Measurements from ENCODE around the gene PNO1. TPM values are rescaled to one million over a fixed set of nuclear protein-coding genes. Genes with fewer than 3 reads are reported as not detected.

PNO1 gene
- total RNA-seq, 3 donors from 2014 or later (not counting 1 experiment from before 2014, with no cell fraction given): 19.4 to 25.1 (median 25.0) TPM

DNA sequence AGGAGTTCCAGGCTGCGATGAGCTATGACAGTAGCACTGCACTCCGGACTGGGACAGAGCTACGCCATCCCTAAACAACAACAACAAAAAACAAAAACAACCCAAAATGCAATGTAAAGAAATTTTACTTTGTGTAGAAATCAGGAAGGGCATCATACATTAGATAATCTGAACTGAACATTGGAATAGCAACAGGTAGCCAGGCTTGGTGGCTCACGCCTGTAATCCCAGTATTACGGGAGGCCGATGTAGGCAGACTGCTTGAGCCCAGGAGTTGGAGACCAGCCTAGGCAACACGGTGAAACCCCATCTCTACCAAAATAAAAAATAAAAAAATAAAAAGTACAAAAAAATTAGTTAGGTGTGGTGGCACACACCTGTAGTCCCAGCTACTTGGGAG lies 2.1 kb upstream of the PNO1 start:
- no peak for ATAC-seq
- Mint-ChIP-seq H3K27ac (no peak overlapping the region), H3K4me3 (peak overlapping the region; percentile 55), H3K9me3 (no peaks in the 10 kb centered on the region), H3K4me1 (peaks cover 34 to 37% of the 10 kb centered on the region in 2 donors), H3K27me3 (ENCODE audit: low read depth in 2 of 2) (no peaks in the 10 kb centered on the region), H3K36me3 (no peaks in the 10 kb centered on the region)
- no peaks in the 10 kb centered on the region for H3K27me3 ChIP-seq (ENCODE audit: control insufficient read depth, insufficient read depth, low read length)
- intact Hi-C loops (cut with micrococcal nuclease): no loop called here
- no peak for DNase-seq
- WGBS (ENCODE audit: insufficient coverage): 96% methylated on average over 3 of the region's 7 CpGs
- no peak overlapping the region for H3K4me3 ChIP-seq (ENCODE audit: low read length)
- no peak overlapping the region for H3K27ac ChIP-seq (ENCODE audit: low read length)
- no peaks in the 10 kb centered on the region for H3K9me3 ChIP-seq (ENCODE audit: control insufficient read depth, insufficient read depth, low read length)
- peaks cover 8% of the 10 kb centered on the region for H3K4me1 ChIP-seq (ENCODE audit: control insufficient read depth, insufficient read depth, low read length)
- H3K36me3 ChIP-seq (ENCODE audit: control insufficient read depth, insufficient read depth, low read length): peaks cover 5% of the 10 kb centered on the region
- TF ChIP-seq, protein P1, sequence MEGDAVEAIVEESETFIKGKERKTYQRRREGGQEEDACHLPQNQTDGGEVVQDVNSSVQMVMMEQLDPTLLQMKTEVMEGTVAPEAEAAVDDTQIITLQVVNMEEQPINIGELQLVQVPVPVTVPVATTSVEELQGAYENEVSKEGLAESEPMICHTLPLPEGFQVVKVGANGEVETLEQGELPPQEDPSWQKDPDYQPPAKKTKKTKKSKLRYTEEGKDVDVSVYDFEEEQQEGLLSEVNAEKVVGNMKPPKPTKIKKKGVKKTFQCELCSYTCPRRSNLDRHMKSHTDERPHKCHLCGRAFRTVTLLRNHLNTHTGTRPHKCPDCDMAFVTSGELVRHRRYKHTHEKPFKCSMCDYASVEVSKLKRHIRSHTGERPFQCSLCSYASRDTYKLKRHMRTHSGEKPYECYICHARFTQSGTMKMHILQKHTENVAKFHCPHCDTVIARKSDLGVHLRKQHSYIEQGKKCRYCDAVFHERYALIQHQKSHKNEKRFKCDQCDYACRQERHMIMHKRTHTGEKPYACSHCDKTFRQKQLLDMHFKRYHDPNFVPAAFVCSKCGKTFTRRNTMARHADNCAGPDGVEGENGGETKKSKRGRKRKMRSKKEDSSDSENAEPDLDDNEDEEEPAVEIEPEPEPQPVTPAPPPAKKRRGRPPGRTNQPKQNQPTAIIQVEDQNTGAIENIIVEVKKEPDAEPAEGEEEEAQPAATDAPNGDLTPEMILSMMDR (IDR thresholded peaks at IDR 0.05): no peak

DNA sequence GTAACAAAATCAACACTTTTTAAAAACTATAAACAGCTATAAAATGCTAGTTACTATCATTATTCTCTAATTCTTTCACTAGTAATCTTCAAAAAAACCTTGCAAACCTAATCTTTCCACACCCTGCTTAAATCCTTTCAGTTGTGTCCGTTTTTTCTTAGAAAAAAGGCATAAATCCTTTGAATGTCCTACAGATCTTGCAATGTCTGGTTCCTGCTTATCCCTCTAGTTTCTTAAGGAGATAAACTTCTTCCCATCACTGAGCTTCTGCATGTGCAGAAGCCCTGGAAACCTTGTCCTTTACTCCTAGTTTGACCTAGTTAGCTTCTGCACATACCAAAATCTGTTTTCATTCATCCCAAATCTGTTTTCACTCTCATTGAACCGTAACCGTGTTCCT lies 1.3 kb upstream of the PNO1 start:
- WGBS (ENCODE audit: insufficient coverage): 16% methylated on average over 1 of the region's 3 CpGs
- Histone ChIP-seq H3K9me3 (ENCODE audit: control insufficient read depth, insufficient read depth, low read length) (no peaks in the 10 kb centered on the region), H3K4me1 (ENCODE audit: control insufficient read depth, insufficient read depth, low read length) (peaks cover 8% of the 10 kb centered on the region), H3K4me3 (ENCODE audit: low read length) (peak overlapping the region; percentile 96), H3K27me3 (ENCODE audit: control insufficient read depth, insufficient read depth, low read length) (no peaks in the 10 kb centered on the region), H3K36me3 (ENCODE audit: control insufficient read depth, insufficient read depth, low read length) (peaks cover 13% of the 10 kb centered on the region), H3K27ac (ENCODE audit: low read length) (no peak overlapping the region)
- H3K36me3 Mint-ChIP-seq: peaks cover 7% of the 10 kb centered on the region
- DNase-seq (no peak), ATAC-seq (no peak)
- TF ChIP-seq, protein P1 (IDR thresholded peaks at IDR 0.05): no peak
- no peaks in the 10 kb centered on the region for H3K27me3 Mint-ChIP-seq (ENCODE audit: low read depth in 2 of 2)
- peak overlapping the region; percentile 100 for H3K4me3 Mint-ChIP-seq
- intact Hi-C loops (cut with micrococcal nuclease): no loop called here
- no peaks in the 10 kb centered on the region for H3K9me3 Mint-ChIP-seq
- peak overlapping the region; percentile 96 to 100 for H3K27ac Mint-ChIP-seq
- peaks cover 35 to 37% of the 10 kb centered on the region in 2 donors for H3K4me1 Mint-ChIP-seq

DNA sequence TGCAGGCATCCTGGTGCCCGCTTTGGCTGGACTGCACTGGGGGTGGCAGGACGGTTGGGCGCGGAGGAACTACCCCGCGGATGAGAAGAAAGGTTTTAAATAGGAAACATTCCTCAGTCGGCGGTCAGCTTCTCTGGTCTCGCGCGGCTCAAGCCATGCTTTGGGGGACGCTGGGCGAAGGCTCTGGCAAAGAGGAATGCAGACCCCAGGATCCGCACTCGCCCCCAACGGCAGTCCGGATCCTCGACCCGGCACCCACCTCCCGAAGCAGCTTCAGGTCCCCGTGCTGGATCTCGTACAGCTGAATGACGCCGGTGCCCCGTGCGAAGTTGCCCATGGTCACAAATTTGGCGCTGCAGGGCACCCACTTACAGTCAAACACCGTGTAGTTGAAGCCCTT lies 686 bp upstream of the PNO1 start:
- Histone ChIP-seq H3K4me3 (ENCODE audit: low read length) (peak overlapping the region; percentile 96), H3K9me3 (ENCODE audit: control insufficient read depth, insufficient read depth, low read length) (no peaks in the 10 kb centered on the region), H3K27ac (ENCODE audit: low read length) (peak overlapping the region; percentile 97), H3K36me3 (ENCODE audit: control insufficient read depth, insufficient read depth, low read length) (peaks cover 16% of the 10 kb centered on the region), H3K4me1 (ENCODE audit: control insufficient read depth, insufficient read depth, low read length) (peaks cover 8% of the 10 kb centered on the region), H3K27me3 (ENCODE audit: control insufficient read depth, insufficient read depth, low read length) (no peaks in the 10 kb centered on the region)
- Mint-ChIP-seq H3K4me3 (peak overlapping the region; percentile 100), H3K4me1 (peaks cover 33 to 34% of the 10 kb centered on the region in 2 donors), H3K9me3 (no peaks in the 10 kb centered on the region), H3K27me3 (ENCODE audit: low read depth in 2 of 2) (no peaks in the 10 kb centered on the region), H3K27ac (peak overlapping the region; percentile 96 to 100), H3K36me3 (peaks cover 9% of the 10 kb centered on the region)
- DNase-seq (no peak), ATAC-seq (peak; percentile 35 to 52 (median 42))
- intact Hi-C loops (cut with micrococcal nuclease): loop anchor here (1.0 kb wide), 2 partner anchors 95 to 310 kb away; partner anchors contain the start of genes APLF, FBXO48 and PPP3R1
- under 1% methylated on average over 28 of the region's 28 CpGs for WGBS (ENCODE audit: insufficient coverage)
- TF ChIP-seq, protein P1 (IDR thresholded peaks at IDR 0.05): no peak

DNA sequence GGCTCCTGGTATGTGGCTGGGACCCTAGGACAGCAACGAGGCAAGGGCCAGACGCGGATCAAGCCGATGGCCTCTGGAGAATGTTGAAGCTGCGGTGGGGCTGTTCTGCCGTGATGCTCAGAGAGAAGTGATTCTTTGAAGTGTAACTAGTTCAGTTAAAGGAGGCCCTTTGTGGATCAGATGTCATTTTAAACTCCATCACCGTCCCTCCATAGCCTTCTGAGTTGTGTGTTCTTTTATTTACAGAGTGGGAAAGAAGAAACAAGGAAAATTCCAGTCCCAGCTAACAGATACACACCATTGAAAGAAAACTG lies 403 bp downstream of the PNO1 start:
- Mint-ChIP-seq H3K4me1 (peaks cover 33 to 34% of the 10 kb centered on the region in 2 donors), H3K27me3 (ENCODE audit: low read depth in 2 of 2) (no peaks in the 10 kb centered on the region), H3K27ac (peak overlapping the region; percentile 96 to 100), H3K36me3 (peaks cover 9% of the 10 kb centered on the region), H3K9me3 (no peaks in the 10 kb centered on the region), H3K4me3 (peak overlapping the region; percentile 100)
- Histone ChIP-seq H3K4me1 (ENCODE audit: control insufficient read depth, insufficient read depth, low read length) (peaks cover 8% of the 10 kb centered on the region), H3K9me3 (ENCODE audit: control insufficient read depth, insufficient read depth, low read length) (no peaks in the 10 kb centered on the region), H3K36me3 (ENCODE audit: control insufficient read depth, insufficient read depth, low read length) (peaks cover 27% of the 10 kb centered on the region), H3K27ac (ENCODE audit: low read length) (peak overlapping the region; percentile 97), H3K4me3 (ENCODE audit: low read length) (peak overlapping the region; percentile 96), H3K27me3 (ENCODE audit: control insufficient read depth, insufficient read depth, low read length) (no peaks in the 10 kb centered on the region)
- intact Hi-C loops (cut with micrococcal nuclease): no loop called here
- ATAC-seq (no peak), DNase-seq (no peak)
- WGBS (ENCODE audit: insufficient coverage): 0% methylated on average over 6 of the region's 7 CpGs
- TF ChIP-seq, protein P1 (IDR thresholded peaks at IDR 0.05): no peak

Data from natural killer cell (primary cell).